GM18502 (cell line): ENCODE measurements around the gene EPDR1.

ENCODE experiments used
- ATAC-seq: cut with Tn5 transposase; IDR thresholded peaks from one replicate; pipeline ENCODE4 v1.9.1; 2021; ENCODE audit warnings: mild to moderate bottlenecking; ENCODE audit not compliant: unreplicated experiment, poor library complexity

Gene EPDR1

GRCh38 chr7:37920305-37920848 lies at the start of gene EPDR1:
Gene EPDR1 (plus strand): TSS chr7:37920640. CDS start chr7:37920940, 300 bp downstream.
- ATAC-seq: peak; percentile 62

- no peak for ATAC-seq
Measured at GRCh38 chr7:37882086-37882485, 38.4 kb upstream of the EPDR1 start.

GRCh38 chr7:37893359-37893758 lies 27.1 kb upstream of the EPDR1 start:
- no peak for ATAC-seq

GRCh38 chr7:37894671-37895070 lies 25.8 kb upstream of the EPDR1 start:
- no peak for ATAC-seq

GRCh38 chr7:37899712-37900247 lies 20.7 kb upstream of the EPDR1 start:
- ATAC-seq: no peak

GRCh38 chr7:37901236-37901827 lies 19.1 kb upstream of the EPDR1 start:
- no peak for ATAC-seq

GRCh38 chr7:37901890-37902524 lies 18.4 kb upstream of the EPDR1 start:
- no peak for ATAC-seq

- no peak for ATAC-seq
Measured at GRCh38 chr7:37908221-37908788, 12.1 kb upstream of the EPDR1 start.

GRCh38 chr7:37912756-37913155 lies 7.7 kb upstream of the EPDR1 start:
- ATAC-seq: no peak

- no peak for ATAC-seq
Measured at GRCh38 chr7:37915438-37915837, 5.0 kb upstream of the EPDR1 start.

- no peak for ATAC-seq
Measured at GRCh38 chr7:37916017-37916672, 4.3 kb upstream of the EPDR1 start.

- no peak for ATAC-seq
Measured at GRCh38 chr7:37916673-37917660, 3.5 kb upstream of the EPDR1 start, which contains the start of gene SFRP4. Gene SFRP4 (minus strand): TSS chr7:37916817. CDS start chr7:37916537, 280 bp downstream.

GRCh38 chr7:37918526-37918925 lies 1.9 kb upstream of the EPDR1 start:
- ATAC-seq: no peak

GRCh38 chr7:37920849-37921805 lies 687 bp downstream of the EPDR1 start:
- peak; percentile 65 for ATAC-seq

- ATAC-seq: no peak
Measured at GRCh38 chr7:37921876-37922275, 1.4 kb downstream of the EPDR1 start.

GRCh38 chr7:37923996-37924395 lies 3.6 kb downstream of the EPDR1 start:
- no peak for ATAC-seq

- no peak for ATAC-seq
Measured at GRCh38 chr7:37924491-37925041, 4.1 kb downstream of the EPDR1 start.

GRCh38 chr7:37925620-37926019 lies 5.2 kb downstream of the EPDR1 start:
- ATAC-seq: no peak
